ENCODE data around the gene BICD1. TPM values are rescaled to one million over a fixed set of nuclear protein-coding genes. Genes with fewer than 3 reads are reported as not detected.
A peak's percentile ranks its signal among the peaks of the same experiment; 100 is the strongest.

BICD1 gene
- polyA plus RNA-seq, 2 of the 4 experiments (the other 2 are of a cell fraction) = 13.0 to 24.3 TPM

DNA sequence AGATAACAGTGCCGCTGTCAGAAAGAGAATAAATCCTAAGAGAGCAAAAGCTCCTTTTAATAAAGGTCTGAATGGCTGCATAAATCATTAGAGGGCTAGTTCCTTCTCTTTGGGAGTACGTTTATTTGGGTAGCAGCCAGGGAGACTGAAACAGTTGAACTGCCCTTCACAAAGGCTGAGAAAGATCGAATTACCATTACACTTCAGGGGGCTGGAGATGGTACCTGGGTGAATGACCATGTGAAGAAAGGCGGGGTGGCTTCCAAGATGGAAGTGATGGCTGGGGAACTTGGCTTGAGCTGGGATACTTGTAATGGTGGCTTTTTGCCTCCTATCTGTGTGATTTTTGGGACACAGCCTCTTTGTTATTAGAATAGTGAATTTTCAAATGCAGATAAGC is 291.0 kb downstream of the BICD1 start:
- TF ChIP-seq JUNB (IDR thresholded peaks at IDR 0.05) (no peak), BHLHE40 (IDR thresholded peaks at IDR 0.05; ENCODE audit: low read depth, low read length) (no peak), RCOR1 (IDR thresholded peaks at IDR 0.05; ENCODE audit: low read depth, low read length) (no peak), HOXB13 (CRISPR knock-in tag; IDR thresholded peaks at IDR 0.05; ENCODE audit: low read depth) (no peak), RFX5 (IDR thresholded peaks at IDR 0.05) (no peak), TP53 (CRISPR knock-in tag; IDR thresholded peaks at IDR 0.05) (no peak), ZC3H11A (IDR thresholded peaks at IDR 0.05) (no peak), PHF8 (IDR thresholded peaks at IDR 0.05; ENCODE audit: borderline replicate concordance, low read depth) (no peak), ESRRA (IDR thresholded peaks at IDR 0.05; ENCODE audit: borderline replicate concordance, low read length) (no peak), SREBF2 (IDR thresholded peaks at IDR 0.05) (no peak)
- TF ChIP-seq, protein P1, sequence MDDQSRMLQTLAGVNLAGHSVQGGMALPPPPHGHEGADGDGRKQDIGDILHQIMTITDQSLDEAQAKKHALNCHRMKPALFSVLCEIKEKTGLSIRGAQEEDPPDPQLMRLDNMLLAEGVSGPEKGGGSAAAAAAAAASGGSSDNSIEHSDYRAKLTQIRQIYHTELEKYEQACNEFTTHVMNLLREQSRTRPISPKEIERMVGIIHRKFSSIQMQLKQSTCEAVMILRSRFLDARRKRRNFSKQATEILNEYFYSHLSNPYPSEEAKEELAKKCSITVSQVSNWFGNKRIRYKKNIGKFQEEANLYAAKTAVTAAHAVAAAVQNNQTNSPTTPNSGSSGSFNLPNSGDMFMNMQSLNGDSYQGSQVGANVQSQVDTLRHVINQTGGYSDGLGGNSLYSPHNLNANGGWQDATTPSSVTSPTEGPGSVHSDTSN (IDR thresholded peaks at IDR 0.05) = no peak
- TF ChIP-seq, protein P2, sequence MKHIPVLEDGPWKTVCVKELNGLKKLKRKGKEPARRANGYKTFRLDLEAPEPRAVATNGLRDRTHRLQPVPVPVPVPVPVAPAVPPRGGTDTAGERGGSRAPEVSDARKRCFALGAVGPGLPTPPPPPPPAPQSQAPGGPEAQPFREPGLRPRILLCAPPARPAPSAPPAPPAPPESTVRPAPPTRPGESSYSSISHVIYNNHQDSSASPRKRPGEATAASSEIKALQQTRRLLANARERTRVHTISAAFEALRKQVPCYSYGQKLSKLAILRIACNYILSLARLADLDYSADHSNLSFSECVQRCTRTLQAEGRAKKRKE (CRISPR knock-in tag; IDR thresholded peaks at IDR 0.05; ENCODE audit: low read depth) = no peak
- TF ChIP-seq, protein P3, sequence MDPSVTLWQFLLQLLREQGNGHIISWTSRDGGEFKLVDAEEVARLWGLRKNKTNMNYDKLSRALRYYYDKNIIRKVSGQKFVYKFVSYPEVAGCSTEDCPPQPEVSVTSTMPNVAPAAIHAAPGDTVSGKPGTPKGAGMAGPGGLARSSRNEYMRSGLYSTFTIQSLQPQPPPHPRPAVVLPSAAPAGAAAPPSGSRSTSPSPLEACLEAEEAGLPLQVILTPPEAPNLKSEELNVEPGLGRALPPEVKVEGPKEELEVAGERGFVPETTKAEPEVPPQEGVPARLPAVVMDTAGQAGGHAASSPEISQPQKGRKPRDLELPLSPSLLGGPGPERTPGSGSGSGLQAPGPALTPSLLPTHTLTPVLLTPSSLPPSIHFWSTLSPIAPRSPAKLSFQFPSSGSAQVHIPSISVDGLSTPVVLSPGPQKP (IDR thresholded peaks at IDR 0.05; ENCODE audit: low read depth, low read length) = no peak
- TF ChIP-seq, protein P4, sequence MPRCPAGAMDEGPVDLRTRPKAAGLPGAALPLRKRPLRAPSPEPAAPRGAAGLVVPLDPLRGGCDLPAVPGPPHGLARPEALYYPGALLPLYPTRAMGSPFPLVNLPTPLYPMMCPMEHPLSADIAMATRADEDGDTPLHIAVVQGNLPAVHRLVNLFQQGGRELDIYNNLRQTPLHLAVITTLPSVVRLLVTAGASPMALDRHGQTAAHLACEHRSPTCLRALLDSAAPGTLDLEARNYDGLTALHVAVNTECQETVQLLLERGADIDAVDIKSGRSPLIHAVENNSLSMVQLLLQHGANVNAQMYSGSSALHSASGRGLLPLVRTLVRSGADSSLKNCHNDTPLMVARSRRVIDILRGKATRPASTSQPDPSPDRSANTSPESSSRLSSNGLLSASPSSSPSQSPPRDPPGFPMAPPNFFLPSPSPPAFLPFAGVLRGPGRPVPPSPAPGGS (IDR thresholded peaks at IDR 0.05) = no peak
- no peaks in the 10 kb centered on the region for H3K9me3 ChIP-seq
- H3K27ac ChIP-seq = no peak overlapping the region; a peak in 1 of 6 replicates
- ChIA-PET POLR2A (interaction anchor here (0.6 kb wide), 1 partner anchor 349 kb away, joined by 8 read pairs; no protein-coding TSS in a partner anchor), CTCF (interaction anchor here (0.5 to 5.2 kb wide), 8 partner anchors 10 to 1133 kb away, joined by 3 to 29 read pairs (median 3); no protein-coding TSS in a partner anchor)
- no peak for ATAC-seq
- H3K4me2 ChIP-seq = no peak overlapping the region
- H3K4me3 ChIP-seq = no peak overlapping the region
- DNase-seq (ENCODE audit: low read depth in 1 of 2, low spot score in 1 of 2) = no peak
- WGBS (ENCODE audit: missing lambda C conversion rate) = 85% methylated on average over 4 of the region's 4 CpGs
- no peak for FAIRE-seq
- H3K4me1 ChIP-seq = peaks cover 15% of the 10 kb centered on the region; the same call in 2 of the 3 replicates

DNA sequence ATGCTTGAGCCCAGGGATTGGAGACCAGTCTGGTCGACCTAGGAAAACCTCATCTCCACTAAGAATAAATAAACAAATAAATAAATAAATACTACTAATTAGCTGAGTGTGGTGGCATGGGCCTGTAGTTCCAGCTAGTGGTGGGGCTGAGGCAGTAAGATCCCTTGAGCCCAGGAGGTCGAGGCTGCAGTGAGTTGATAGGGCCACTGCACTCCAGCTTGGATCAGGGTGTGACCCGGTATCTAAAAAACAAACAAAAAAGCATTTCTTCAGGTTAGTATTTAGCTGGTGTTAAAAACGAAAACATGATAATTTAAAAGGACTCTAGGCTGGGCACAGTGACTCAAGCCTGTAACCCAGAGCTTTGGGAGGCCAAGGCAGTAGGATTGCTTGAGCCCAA is 291.5 kb downstream of the BICD1 start:
- TF ChIP-seq NR3C1 (IDR thresholded peaks at IDR 0.05) = no peak
- TF ChIP-seq CBX8 (IDR thresholded peaks at IDR 0.05) = no peak
- no peak for TF ChIP-seq EP300 (IDR thresholded peaks at IDR 0.05)
- TF ChIP-seq NPAS2 (CRISPR knock-in tag; IDR thresholded peaks at IDR 0.05; ENCODE audit: borderline replicate concordance) = no peak
- no peak for TF ChIP-seq HOXB13 (CRISPR knock-in tag; IDR thresholded peaks at IDR 0.05; ENCODE audit: low read depth)
- TF ChIP-seq PHF8 (IDR thresholded peaks at IDR 0.05; ENCODE audit: borderline replicate concordance, low read depth) = no peak
- TF ChIP-seq CHD4 (IDR thresholded peaks at IDR 0.05; ENCODE audit: borderline replicate concordance) = no peak
- no peak for TF ChIP-seq TFCP2L1 (CRISPR knock-in tag; IDR thresholded peaks at IDR 0.05)
- TF ChIP-seq, protein P2 (CRISPR knock-in tag; IDR thresholded peaks at IDR 0.05; ENCODE audit: low read depth) = no peak
- TF ChIP-seq, protein P5, sequence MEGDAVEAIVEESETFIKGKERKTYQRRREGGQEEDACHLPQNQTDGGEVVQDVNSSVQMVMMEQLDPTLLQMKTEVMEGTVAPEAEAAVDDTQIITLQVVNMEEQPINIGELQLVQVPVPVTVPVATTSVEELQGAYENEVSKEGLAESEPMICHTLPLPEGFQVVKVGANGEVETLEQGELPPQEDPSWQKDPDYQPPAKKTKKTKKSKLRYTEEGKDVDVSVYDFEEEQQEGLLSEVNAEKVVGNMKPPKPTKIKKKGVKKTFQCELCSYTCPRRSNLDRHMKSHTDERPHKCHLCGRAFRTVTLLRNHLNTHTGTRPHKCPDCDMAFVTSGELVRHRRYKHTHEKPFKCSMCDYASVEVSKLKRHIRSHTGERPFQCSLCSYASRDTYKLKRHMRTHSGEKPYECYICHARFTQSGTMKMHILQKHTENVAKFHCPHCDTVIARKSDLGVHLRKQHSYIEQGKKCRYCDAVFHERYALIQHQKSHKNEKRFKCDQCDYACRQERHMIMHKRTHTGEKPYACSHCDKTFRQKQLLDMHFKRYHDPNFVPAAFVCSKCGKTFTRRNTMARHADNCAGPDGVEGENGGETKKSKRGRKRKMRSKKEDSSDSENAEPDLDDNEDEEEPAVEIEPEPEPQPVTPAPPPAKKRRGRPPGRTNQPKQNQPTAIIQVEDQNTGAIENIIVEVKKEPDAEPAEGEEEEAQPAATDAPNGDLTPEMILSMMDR (IDR thresholded peaks at IDR 0.05) = no peak
- no peak for TF ChIP-seq POLR2AphosphoS2 (conservative IDR thresholded peaks at IDR 0.05; ENCODE audit: low read length)
- TF ChIP-seq HEYL (CRISPR knock-in tag; IDR thresholded peaks at IDR 0.05) = no peak
- no peak for TF ChIP-seq SMC3 (IDR thresholded peaks at IDR 0.05)
- TF ChIP-seq, protein P1 (IDR thresholded peaks at IDR 0.05) = no peak
- TF ChIP-seq RFX5 (IDR thresholded peaks at IDR 0.05) = no peak
- POLR2A ChIA-PET = interaction anchor here (0.6 to 2.3 kb wide), 2 partner anchors 39 to 348 kb away, joined by 8 to 9 read pairs; no protein-coding TSS in a partner anchor

More for the DNA sequence above, 291.5 kb downstream of the BICD1 start:
- no peak for FAIRE-seq
- Histone ChIP-seq H3K4me3 (no peak overlapping the region), H3K4me1 (peaks cover 15% of the 10 kb centered on the region; the same call in 2 of the 3 replicates), H3K4me2 (peak overlapping the region; percentile 100), H3K9me3 (no peaks in the 10 kb centered on the region), H3K27ac (peak overlapping the region in 1 of 2 experiments; percentile 85; a peak in 1 of 6 replicates)
- CTCF ChIA-PET = interaction anchor here (0.5 to 5.2 kb wide), 11 partner anchors 11 to 1132 kb away, joined by 3 to 29 read pairs (median 3); partner anchors contain the start of gene YARS2
- DNase-seq (ENCODE audit: low read depth in 1 of 2, low spot score in 1 of 2) = no peak
- 85% methylated on average over 4 of the region's 4 CpGs for WGBS (ENCODE audit: missing lambda C conversion rate)
- no peak for ATAC-seq
